ENCODE measurements around the gene IFNL1.
"Not testable (repeated sequence)": the region's sequence is repeated elsewhere in the genome, so short reads cannot be mapped to it uniquely, and the experiment has no call there.

The IFNL1 gene

GRCh38 chr19:39264306-39265290 is 31.6 kb upstream of the IFNL1 start:
- H3K27ac ChIP-seq, result no peak overlapping the region
- TF ChIP-seq CTCF (IDR thresholded peaks at IDR 0.05), result no peak
- TF ChIP-seq ZFX (IDR thresholded peaks at IDR 0.05; ENCODE audit: borderline replicate concordance), result no peak

- no peak for TF ChIP-seq CTCF (IDR thresholded peaks at IDR 0.05)
- TF ChIP-seq ZFX (IDR thresholded peaks at IDR 0.05; ENCODE audit: borderline replicate concordance), result no peak
- H3K27ac ChIP-seq, result no peak overlapping the region
Measured at GRCh38 chr19:39265321-39265916, 30.8 kb upstream of the IFNL1 start.

- H3K27ac ChIP-seq, result not testable (repeated sequence)
Measured at GRCh38 chr19:39268085-39268484, 28.1 kb upstream of the IFNL1 start, which contains the start of gene IFNL2. TSS of gene IFNL2 (plus strand) at chr19:39268396. CDS start at chr19:39268569, 173 bp downstream.

- H3K27ac ChIP-seq, result not testable (repeated sequence)
Measured at GRCh38 chr19:39268531-39269223, 27.5 kb upstream of the IFNL1 start.

GRCh38 chr19:39269369-39269768 is 26.8 kb upstream of the IFNL1 start:
- H3K27ac ChIP-seq, result not testable (repeated sequence)

GRCh38 chr19:39270036-39270871 is 26.0 kb upstream of the IFNL1 start:
- TF ChIP-seq CTCF (IDR thresholded peaks at IDR 0.05), result no peak
- no peak for TF ChIP-seq ZFX (IDR thresholded peaks at IDR 0.05; ENCODE audit: borderline replicate concordance)

GRCh38 chr19:39273859-39274258 is 22.3 kb upstream of the IFNL1 start:
- not testable (repeated sequence) for H3K27ac ChIP-seq

More at GRCh38 chr19:39270036-39270871, 26.0 kb upstream of the IFNL1 start:
- H3K27ac ChIP-seq, result no peak overlapping the region

GRCh38 chr19:39275578-39275977 is 20.6 kb upstream of the IFNL1 start:
- no peak overlapping the region for H3K27ac ChIP-seq
- TF ChIP-seq ZFX (IDR thresholded peaks at IDR 0.05; ENCODE audit: borderline replicate concordance) (no peak), CTCF (IDR thresholded peaks at IDR 0.05) (no peak)

GRCh38 chr19:39276740-39277139 is 19.5 kb upstream of the IFNL1 start:
- H3K27ac ChIP-seq, result no peak overlapping the region
- TF ChIP-seq CTCF (IDR thresholded peaks at IDR 0.05) (no peak), ZFX (IDR thresholded peaks at IDR 0.05; ENCODE audit: borderline replicate concordance) (no peak)
